RWPE1 (cell line): ENCODE measurements around the gene SLC4A4.

Source experiments
- CTCF ChIA-PET: fragments of 350-600 bp; sonication (Branson Sonifier 250); formaldehyde crosslinking; extraction: SDS; loops from one replicate; lab custom pipeline; 2021; lab: Yijun Ruan, JAX
- POLR2A ChIA-PET: fragments of 400-600 bp; formaldehyde crosslinking; extraction: SDS; loops from one replicate; lab custom pipeline; 2020; ENCODE audit warnings: antibody characterized with exemption; ENCODE audit not compliant: low non-redundant PET; lab: Yijun Ruan, JAX
- DNase-seq: peaks from one replicate; pipeline ENCODE4 v3.0.0; 2012; ENCODE audit warnings: low spot score
- H3K27ac ChIP-seq: fragments of 450-650 bp; 2 replicates; pipeline ENCODE4 v1.5.1; 2017
- TF ChIP-seq, protein P1 (sequence below): fragments of 450-650 bp; conservative IDR thresholded peaks from 2 replicates; pipeline ENCODE4 v1.5.1; 2017; ENCODE audit warnings: low read depth, mild to moderate bottlenecking

SLC4A4 gene

DNA sequence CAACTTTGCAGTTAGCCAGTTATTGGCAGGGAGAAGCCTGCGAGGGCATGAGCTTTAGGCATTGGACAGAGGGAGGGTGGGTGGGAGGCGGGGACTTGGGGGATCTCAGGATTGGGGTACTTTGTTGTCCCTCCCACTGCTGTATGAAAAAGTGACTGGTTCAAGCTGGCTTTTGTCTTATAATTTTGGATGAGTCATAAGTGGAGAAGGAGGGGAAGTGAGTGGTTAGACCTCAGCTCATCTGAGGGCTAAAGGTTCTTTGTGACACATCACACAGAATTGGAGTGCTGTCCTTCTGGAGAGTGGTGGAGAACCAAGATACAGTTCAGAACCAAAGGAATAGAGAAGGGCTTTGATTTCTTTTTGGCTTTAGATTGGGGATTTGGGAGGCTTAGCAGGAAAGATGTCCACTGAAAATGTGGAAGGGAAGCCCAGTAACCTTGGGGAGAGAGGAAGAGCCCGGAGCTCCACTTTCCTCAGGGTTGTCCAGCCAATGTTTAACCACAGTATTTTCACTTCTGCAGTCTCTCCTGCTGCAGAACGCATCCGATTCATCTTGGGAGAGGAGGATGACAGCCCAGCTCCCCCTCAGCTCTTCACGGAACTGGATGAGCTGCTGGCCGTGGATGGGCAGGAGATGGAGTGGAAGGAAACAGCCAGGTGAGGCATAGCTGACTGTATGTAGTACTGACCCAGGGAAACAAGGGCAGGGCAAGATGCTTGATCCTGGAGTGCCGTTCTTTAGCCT, at the start of gene SLC4A4:
SLC4A4 (plus strand) TSS at position 175 of the 748 bp plus-strand sequence.
- ChIA-PET CTCF (no interaction called here), POLR2A (no interaction called here)
- H3K27ac ChIP-seq, result no peak within 1 kb of the TSS
- TF ChIP-seq, protein P1, sequence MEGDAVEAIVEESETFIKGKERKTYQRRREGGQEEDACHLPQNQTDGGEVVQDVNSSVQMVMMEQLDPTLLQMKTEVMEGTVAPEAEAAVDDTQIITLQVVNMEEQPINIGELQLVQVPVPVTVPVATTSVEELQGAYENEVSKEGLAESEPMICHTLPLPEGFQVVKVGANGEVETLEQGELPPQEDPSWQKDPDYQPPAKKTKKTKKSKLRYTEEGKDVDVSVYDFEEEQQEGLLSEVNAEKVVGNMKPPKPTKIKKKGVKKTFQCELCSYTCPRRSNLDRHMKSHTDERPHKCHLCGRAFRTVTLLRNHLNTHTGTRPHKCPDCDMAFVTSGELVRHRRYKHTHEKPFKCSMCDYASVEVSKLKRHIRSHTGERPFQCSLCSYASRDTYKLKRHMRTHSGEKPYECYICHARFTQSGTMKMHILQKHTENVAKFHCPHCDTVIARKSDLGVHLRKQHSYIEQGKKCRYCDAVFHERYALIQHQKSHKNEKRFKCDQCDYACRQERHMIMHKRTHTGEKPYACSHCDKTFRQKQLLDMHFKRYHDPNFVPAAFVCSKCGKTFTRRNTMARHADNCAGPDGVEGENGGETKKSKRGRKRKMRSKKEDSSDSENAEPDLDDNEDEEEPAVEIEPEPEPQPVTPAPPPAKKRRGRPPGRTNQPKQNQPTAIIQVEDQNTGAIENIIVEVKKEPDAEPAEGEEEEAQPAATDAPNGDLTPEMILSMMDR, result no peak
- peak; percentile 1 for DNase-seq

DNA sequence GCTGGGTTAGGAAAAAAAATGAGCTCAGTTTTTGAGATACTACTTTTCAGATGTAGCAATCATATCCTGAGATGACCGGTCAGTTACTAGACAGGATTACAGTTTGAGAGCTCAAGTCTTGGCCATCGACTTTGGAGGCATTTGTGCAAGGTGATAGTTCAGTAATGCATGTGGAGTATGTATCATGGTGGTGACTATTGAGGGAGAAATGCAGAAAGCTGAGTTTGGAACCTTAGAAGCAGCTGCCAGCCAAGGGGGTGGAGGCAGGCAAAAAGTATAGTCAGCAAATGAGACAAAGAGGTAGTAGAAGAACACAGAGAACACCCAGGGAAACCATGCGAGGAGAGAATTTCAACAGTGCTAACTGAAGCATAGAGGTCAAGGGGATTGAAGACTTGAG, 48.7 kb upstream of the SLC4A4 start:
- ChIA-PET POLR2A (no interaction called here), CTCF (no interaction called here)
- DNase-seq, result no peak
- no peak overlapping the region for H3K27ac ChIP-seq
- TF ChIP-seq, protein P1, result no peak

DNA sequence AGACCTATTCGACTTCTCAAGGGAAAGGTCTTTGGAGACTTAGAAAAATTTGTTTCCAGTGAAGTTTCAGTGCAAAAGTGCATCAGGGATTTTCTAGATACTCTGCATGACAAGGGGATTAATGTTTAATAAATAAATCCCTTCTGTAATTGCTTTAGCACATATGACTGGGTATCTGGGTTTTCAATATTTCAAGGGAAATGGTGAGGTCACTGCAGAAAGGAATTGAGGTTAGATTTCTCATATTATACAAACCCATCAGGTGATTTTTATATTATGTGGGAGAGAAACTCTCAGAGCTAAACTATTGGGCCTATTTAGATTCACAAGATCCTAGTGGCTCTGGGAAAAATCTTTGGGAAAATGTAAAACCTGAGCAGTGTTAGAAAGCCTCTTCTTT, 48.3 kb upstream of the SLC4A4 start:
- no peak overlapping the region for H3K27ac ChIP-seq
- TF ChIP-seq, protein P1, result no peak
- DNase-seq, result no peak
- ChIA-PET POLR2A (no interaction called here), CTCF (interaction anchor here (0.6 kb wide), 1 partner anchor 234 kb away, joined by 3 read pairs; no protein-coding TSS in a partner anchor)

DNA sequence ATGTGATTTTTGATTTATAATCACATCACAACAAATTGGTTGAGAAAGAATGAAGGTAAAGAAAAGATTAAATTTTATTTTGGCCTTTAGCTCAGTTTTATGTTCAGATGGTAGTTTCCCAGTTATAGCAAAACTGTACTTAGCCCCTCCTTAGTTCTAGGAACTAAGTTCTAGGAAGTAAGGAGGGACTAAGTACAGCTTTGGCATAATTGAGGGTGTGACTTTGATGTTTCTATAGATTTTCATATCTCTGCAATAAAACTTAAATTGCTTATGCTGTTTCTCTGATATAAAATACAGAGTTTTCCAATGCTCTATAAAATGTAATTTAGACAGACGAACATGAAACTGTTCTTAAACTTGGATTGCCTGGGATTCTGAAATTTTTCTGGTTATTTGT, 46.6 kb upstream of the SLC4A4 start:
- POLR2A ChIA-PET, result no interaction called here
- no peak overlapping the region for H3K27ac ChIP-seq
- CTCF ChIA-PET, result no interaction called here
- TF ChIP-seq, protein P1, result no peak
- DNase-seq, result no peak

DNA sequence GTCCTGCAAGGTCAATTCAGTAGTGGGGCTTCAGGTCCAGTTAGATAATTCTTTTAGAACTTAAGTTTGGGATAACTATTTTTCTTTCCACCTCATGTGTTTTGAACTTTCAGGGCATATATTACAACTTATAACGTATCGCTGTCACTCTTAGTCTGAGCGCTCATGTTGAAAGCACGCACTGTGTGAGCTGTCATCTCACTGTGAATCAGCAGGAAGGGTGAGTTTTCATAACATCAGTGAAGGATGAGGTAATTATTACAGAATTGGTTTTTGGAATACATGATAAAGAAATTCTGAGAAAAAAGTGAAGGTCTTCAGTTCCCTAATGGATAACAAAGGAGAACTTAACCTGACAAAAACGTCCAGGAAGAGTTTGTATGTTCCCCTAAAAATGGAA, 45.1 kb upstream of the SLC4A4 start:
- no peak overlapping the region for H3K27ac ChIP-seq
- DNase-seq, result no peak
- POLR2A ChIA-PET, result no interaction called here
- TF ChIP-seq, protein P1, result no peak
- CTCF ChIA-PET, result no interaction called here

DNA sequence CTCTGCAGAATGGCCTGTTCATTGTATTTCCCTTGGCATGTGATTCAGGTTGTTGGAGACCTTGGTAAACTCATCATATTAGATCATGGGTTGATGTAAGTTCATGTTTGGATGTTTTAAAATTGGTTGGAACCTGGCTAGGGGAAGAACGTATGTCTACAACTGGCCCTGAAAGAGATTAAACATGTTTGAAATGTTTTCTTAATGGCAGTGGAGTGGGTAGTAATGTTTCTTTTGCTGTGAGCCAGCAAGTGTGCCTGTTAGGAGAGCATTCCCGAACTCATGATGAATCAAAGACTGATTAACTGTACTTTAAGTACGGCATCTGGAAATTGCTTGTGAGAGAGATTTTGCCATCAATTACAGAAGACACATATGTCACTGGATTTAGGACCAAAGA, 44.5 kb upstream of the SLC4A4 start:
- DNase-seq, result no peak
- ChIA-PET POLR2A (no interaction called here), CTCF (no interaction called here)
- no peak overlapping the region for H3K27ac ChIP-seq
- TF ChIP-seq, protein P1, result no peak
